ENCODE measurements around the gene ATG7.
"Not testable (repeated sequence)": the region's sequence is repeated elsewhere in the genome, so short reads cannot be mapped to it uniquely, and the experiment has no call there.

ATG7 gene

GRCh38 chr3:11567516-11568467, 295.6 kb downstream of the ATG7 start:
- peak overlapping the region; percentile 76 to 80 for H3K27ac ChIP-seq (ENCODE audit: low read depth in 2 of 2, low read length in 2 of 2)
- no peaks in the 10 kb centered on the region for H3K9me3 ChIP-seq (ENCODE audit: control insufficient read depth in 2 of 2, low read length in 2 of 2)
- H3K36me3 ChIP-seq (ENCODE audit: control insufficient read depth in 2 of 2, insufficient read depth in 2 of 2, low read length in 2 of 2), result peaks cover 28 to 34% of the 10 kb centered on the region in 2 donors
- no peak overlapping the region for H3K4me3 ChIP-seq (ENCODE audit: low read length in 2 of 2)
- H3K4me1 ChIP-seq (ENCODE audit: control insufficient read depth in 2 of 2, insufficient read depth in 2 of 2, low read length in 2 of 2), result peaks cover 0 to 3% of the 10 kb centered on the region in 2 donors
- H3K9ac ChIP-seq (ENCODE audit: low read depth in 1 of 2, low read length in 2 of 2), result peak overlapping the region in 1 of 2 donors; percentile 55
- no peaks in the 10 kb centered on the region for H3K27me3 ChIP-seq (ENCODE audit: control insufficient read depth in 2 of 2, insufficient read depth in 2 of 2, low read length in 2 of 2)

GRCh38 chr3:11568503-11569155, 296.4 kb downstream of the ATG7 start:
- Histone ChIP-seq H3K4me1 (ENCODE audit: control insufficient read depth in 2 of 2, insufficient read depth in 2 of 2, low read length in 2 of 2) (peaks cover 0 to 3% of the 10 kb centered on the region in 2 donors), H3K36me3 (ENCODE audit: control insufficient read depth in 2 of 2, insufficient read depth in 2 of 2, low read length in 2 of 2) (peaks cover 25 to 26% of the 10 kb centered on the region in 2 donors), H3K9me3 (ENCODE audit: control insufficient read depth in 2 of 2, low read length in 2 of 2) (no peaks in the 10 kb centered on the region), H3K27ac (ENCODE audit: low read depth in 2 of 2, low read length in 2 of 2) (peak overlapping the region; percentile 76 to 80), H3K4me3 (ENCODE audit: low read length in 2 of 2) (no peak overlapping the region), H3K27me3 (ENCODE audit: control insufficient read depth in 2 of 2, insufficient read depth in 2 of 2, low read length in 2 of 2) (no peaks in the 10 kb centered on the region), H3K9ac (ENCODE audit: low read depth in 1 of 2, low read length in 2 of 2) (peak overlapping the region in 1 of 2 donors; percentile 55)

- peak overlapping the region in 1 of 2 donors; percentile 55 for H3K9ac ChIP-seq (ENCODE audit: low read depth in 1 of 2, low read length in 2 of 2)
- peaks cover 25 to 27% of the 10 kb centered on the region in 2 donors for H3K36me3 ChIP-seq (ENCODE audit: control insufficient read depth in 2 of 2, insufficient read depth in 2 of 2, low read length in 2 of 2)
- peaks cover 0 to 3% of the 10 kb centered on the region in 2 donors for H3K4me1 ChIP-seq (ENCODE audit: control insufficient read depth in 2 of 2, insufficient read depth in 2 of 2, low read length in 2 of 2)
- H3K27ac ChIP-seq (ENCODE audit: low read depth in 2 of 2, low read length in 2 of 2), result peak overlapping the region; percentile 76 to 80
- H3K4me3 ChIP-seq (ENCODE audit: low read length in 2 of 2), result no peak overlapping the region
- no peaks in the 10 kb centered on the region for H3K9me3 ChIP-seq (ENCODE audit: control insufficient read depth in 2 of 2, low read length in 2 of 2)
- H3K27me3 ChIP-seq (ENCODE audit: control insufficient read depth in 2 of 2, insufficient read depth in 2 of 2, low read length in 2 of 2), result no peaks in the 10 kb centered on the region
Observed at GRCh38 chr3:11569156-11569741, 297.1 kb downstream of the ATG7 start.

- no peak overlapping the region for H3K27ac ChIP-seq (ENCODE audit: low read depth in 2 of 2, low read length in 2 of 2)
- no peaks in the 10 kb centered on the region for H3K27me3 ChIP-seq (ENCODE audit: control insufficient read depth in 2 of 2, insufficient read depth in 2 of 2, low read length in 2 of 2)
- H3K4me3 ChIP-seq (ENCODE audit: low read length in 2 of 2), result no peak overlapping the region
- H3K36me3 ChIP-seq (ENCODE audit: control insufficient read depth in 2 of 2, insufficient read depth in 2 of 2, low read length in 2 of 2), result peaks cover 28 to 30% of the 10 kb centered on the region in 2 donors
- H3K4me1 ChIP-seq (ENCODE audit: control insufficient read depth in 2 of 2, insufficient read depth in 2 of 2, low read length in 2 of 2), result peaks cover 0 to 3% of the 10 kb centered on the region in 2 donors
- H3K9me3 ChIP-seq (ENCODE audit: control insufficient read depth in 2 of 2, low read length in 2 of 2), result no peaks in the 10 kb centered on the region
- no peak overlapping the region for H3K9ac ChIP-seq (ENCODE audit: low read depth in 1 of 2, low read length in 2 of 2)
Observed at GRCh38 chr3:11570251-11570650, 298.1 kb downstream of the ATG7 start.

- H3K36me3 ChIP-seq (ENCODE audit: control insufficient read depth in 2 of 2, insufficient read depth in 2 of 2, low read length in 2 of 2), result peaks cover 26 to 27% of the 10 kb centered on the region in 2 donors
Observed at GRCh38 chr3:11570789-11571495, 298.7 kb downstream of the ATG7 start.

GRCh38 chr3:11572660-11573059, 300.5 kb downstream of the ATG7 start:
- not testable (repeated sequence) for H3K27ac ChIP-seq (ENCODE audit: low read depth in 2 of 2, low read length in 2 of 2); H3K27me3 ChIP-seq (ENCODE audit: control insufficient read depth in 2 of 2, insufficient read depth in 2 of 2, low read length in 2 of 2); H3K4me1 ChIP-seq (ENCODE audit: control insufficient read depth in 2 of 2, insufficient read depth in 2 of 2, low read length in 2 of 2); H3K9me3 ChIP-seq (ENCODE audit: control insufficient read depth in 2 of 2, low read length in 2 of 2); H3K4me3 ChIP-seq (ENCODE audit: low read length in 2 of 2); H3K9ac ChIP-seq (ENCODE audit: low read depth in 1 of 2, low read length in 2 of 2)
- H3K36me3 ChIP-seq (ENCODE audit: control insufficient read depth in 2 of 2, insufficient read depth in 2 of 2, low read length in 2 of 2), result peaks cover 20 to 22% of the 10 kb centered on the region in 2 donors

More at GRCh38 chr3:11570789-11571495, 298.7 kb downstream of the ATG7 start:
- Histone ChIP-seq H3K9ac (ENCODE audit: low read depth in 1 of 2, low read length in 2 of 2) (no peak overlapping the region), H3K4me3 (ENCODE audit: low read length in 2 of 2) (no peak overlapping the region), H3K27me3 (ENCODE audit: control insufficient read depth in 2 of 2, insufficient read depth in 2 of 2, low read length in 2 of 2) (no peaks in the 10 kb centered on the region), H3K27ac (ENCODE audit: low read depth in 2 of 2, low read length in 2 of 2) (no peak overlapping the region), H3K9me3 (ENCODE audit: control insufficient read depth in 2 of 2, low read length in 2 of 2) (no peaks in the 10 kb centered on the region), H3K4me1 (ENCODE audit: control insufficient read depth in 2 of 2, insufficient read depth in 2 of 2, low read length in 2 of 2) (peaks cover 0 to 3% of the 10 kb centered on the region in 2 donors)

GRCh38 chr3:11574981-11575669, 302.9 kb downstream of the ATG7 start:
- H3K27me3 ChIP-seq (ENCODE audit: control insufficient read depth in 2 of 2, insufficient read depth in 2 of 2, low read length in 2 of 2), result no peaks in the 10 kb centered on the region
- no peak overlapping the region for H3K9ac ChIP-seq (ENCODE audit: low read depth in 1 of 2, low read length in 2 of 2)
- H3K9me3 ChIP-seq (ENCODE audit: control insufficient read depth in 2 of 2, low read length in 2 of 2), result no peaks in the 10 kb centered on the region
- H3K27ac ChIP-seq (ENCODE audit: low read depth in 2 of 2, low read length in 2 of 2), result no peak overlapping the region
- peaks cover 20 to 24% of the 10 kb centered on the region in 2 donors for H3K36me3 ChIP-seq (ENCODE audit: control insufficient read depth in 2 of 2, insufficient read depth in 2 of 2, low read length in 2 of 2)
- H3K4me3 ChIP-seq (ENCODE audit: low read length in 2 of 2), result no peak overlapping the region
- no peaks in the 10 kb centered on the region for H3K4me1 ChIP-seq (ENCODE audit: control insufficient read depth in 2 of 2, insufficient read depth in 2 of 2, low read length in 2 of 2)

- H3K27ac ChIP-seq (ENCODE audit: low read depth in 2 of 2, low read length in 2 of 2), result no peak overlapping the region
- H3K4me1 ChIP-seq (ENCODE audit: control insufficient read depth in 2 of 2, insufficient read depth in 2 of 2, low read length in 2 of 2), result no peaks in the 10 kb centered on the region
- H3K36me3 ChIP-seq (ENCODE audit: control insufficient read depth in 2 of 2, insufficient read depth in 2 of 2, low read length in 2 of 2), result peaks cover 20 to 24% of the 10 kb centered on the region in 2 donors
- H3K27me3 ChIP-seq (ENCODE audit: control insufficient read depth in 2 of 2, insufficient read depth in 2 of 2, low read length in 2 of 2), result no peaks in the 10 kb centered on the region
- no peaks in the 10 kb centered on the region for H3K9me3 ChIP-seq (ENCODE audit: control insufficient read depth in 2 of 2, low read length in 2 of 2)
- no peak overlapping the region for H3K9ac ChIP-seq (ENCODE audit: low read depth in 1 of 2, low read length in 2 of 2)
- no peak overlapping the region for H3K4me3 ChIP-seq (ENCODE audit: low read length in 2 of 2)
Observed at GRCh38 chr3:11575677-11576076, 303.5 kb downstream of the ATG7 start.

GRCh38 chr3:11576453-11576852, 304.3 kb downstream of the ATG7 start:
- Histone ChIP-seq H3K36me3 (ENCODE audit: control insufficient read depth in 2 of 2, insufficient read depth in 2 of 2, low read length in 2 of 2) (peaks cover 18 to 24% of the 10 kb centered on the region in 2 donors), H3K9ac (ENCODE audit: low read depth in 1 of 2, low read length in 2 of 2) (no peak overlapping the region), H3K27me3 (ENCODE audit: control insufficient read depth in 2 of 2, insufficient read depth in 2 of 2, low read length in 2 of 2) (no peaks in the 10 kb centered on the region), H3K4me3 (ENCODE audit: low read length in 2 of 2) (no peak overlapping the region), H3K27ac (ENCODE audit: low read depth in 2 of 2, low read length in 2 of 2) (no peak overlapping the region), H3K4me1 (ENCODE audit: control insufficient read depth in 2 of 2, insufficient read depth in 2 of 2, low read length in 2 of 2) (peaks cover 3% of the 10 kb centered on the region in 2 donors), H3K9me3 (ENCODE audit: control insufficient read depth in 2 of 2, low read length in 2 of 2) (no peaks in the 10 kb centered on the region)

Measured in mucosa of rectum (tissue), 2 donors.